Keratinocyte (primary cell): Measurements from ENCODE around the gene SLC25A21.

Experiments
- EZH2 ChIP-seq: IDR thresholded peaks from one replicate; pipeline ENCODE4 v1.6.1; 2012; ENCODE audit warnings: inconsistent platforms, mild to moderate bottlenecking, low read length, moderate library complexity
- TF ChIP-seq, protein P1 (sequence below), 3 experiments: IDR thresholded peaks in 1 of 3; conservative IDR thresholded peaks in 1 of 3; optimal IDR thresholded peaks in 1 of 3; 2 replicates in 2 of 3; 3 replicates in 1 of 3; pipeline versions ENCODE3 to v1.5.1; 2011; ENCODE audit warnings: low read length in 3 of 3, mild to moderate bottlenecking in 3 of 3, moderate library complexity in 2 of 3, control low read depth in 1 of 3, inconsistent platforms in 1 of 3; ENCODE audit not compliant: insufficient read depth in 2 of 3; ENCODE audit errors: extremely low read depth in 1 of 3

DNA sequence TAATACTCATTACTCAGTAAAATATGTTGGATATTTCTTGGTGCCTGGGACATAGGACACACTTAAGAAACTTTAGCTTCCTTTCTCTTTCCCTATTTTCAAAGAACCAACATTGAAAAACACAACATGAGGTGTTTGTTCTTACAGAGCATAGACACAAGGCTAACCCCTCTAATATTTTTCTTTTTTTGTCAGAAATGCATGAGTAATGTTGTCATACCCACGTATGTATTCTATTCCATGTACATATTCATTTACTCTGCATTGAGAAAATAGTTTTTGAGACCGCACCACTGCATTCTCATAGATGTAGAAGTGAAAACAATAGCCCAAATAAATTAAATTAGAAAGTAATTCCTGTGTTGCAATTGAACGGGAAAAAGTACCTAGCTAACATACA lies 497.7 kb downstream of the SLC25A21 start:
- TF ChIP-seq, protein P1, sequence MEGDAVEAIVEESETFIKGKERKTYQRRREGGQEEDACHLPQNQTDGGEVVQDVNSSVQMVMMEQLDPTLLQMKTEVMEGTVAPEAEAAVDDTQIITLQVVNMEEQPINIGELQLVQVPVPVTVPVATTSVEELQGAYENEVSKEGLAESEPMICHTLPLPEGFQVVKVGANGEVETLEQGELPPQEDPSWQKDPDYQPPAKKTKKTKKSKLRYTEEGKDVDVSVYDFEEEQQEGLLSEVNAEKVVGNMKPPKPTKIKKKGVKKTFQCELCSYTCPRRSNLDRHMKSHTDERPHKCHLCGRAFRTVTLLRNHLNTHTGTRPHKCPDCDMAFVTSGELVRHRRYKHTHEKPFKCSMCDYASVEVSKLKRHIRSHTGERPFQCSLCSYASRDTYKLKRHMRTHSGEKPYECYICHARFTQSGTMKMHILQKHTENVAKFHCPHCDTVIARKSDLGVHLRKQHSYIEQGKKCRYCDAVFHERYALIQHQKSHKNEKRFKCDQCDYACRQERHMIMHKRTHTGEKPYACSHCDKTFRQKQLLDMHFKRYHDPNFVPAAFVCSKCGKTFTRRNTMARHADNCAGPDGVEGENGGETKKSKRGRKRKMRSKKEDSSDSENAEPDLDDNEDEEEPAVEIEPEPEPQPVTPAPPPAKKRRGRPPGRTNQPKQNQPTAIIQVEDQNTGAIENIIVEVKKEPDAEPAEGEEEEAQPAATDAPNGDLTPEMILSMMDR (optimal IDR thresholded peaks at IDR 0.05 in 1 of 3, IDR thresholded peaks at IDR 0.05 in 1 of 3, conservative IDR thresholded peaks at IDR 0.05 in 1 of 3; ENCODE audit: extremely low read depth in 1 of 3, insufficient read depth in 2 of 3, low read length in 3 of 3) = no peak
- no peak for TF ChIP-seq EZH2
